Measurements from ENCODE around the gene RAPGEF5. TPM values are rescaled to one million over a fixed set of nuclear protein-coding genes. Genes with fewer than 3 reads are reported as not detected.

Gene RAPGEF5
- total and polyA plus RNA-seq, 10 donors, result 10.2 to 335 (median 184) TPM

DNA sequence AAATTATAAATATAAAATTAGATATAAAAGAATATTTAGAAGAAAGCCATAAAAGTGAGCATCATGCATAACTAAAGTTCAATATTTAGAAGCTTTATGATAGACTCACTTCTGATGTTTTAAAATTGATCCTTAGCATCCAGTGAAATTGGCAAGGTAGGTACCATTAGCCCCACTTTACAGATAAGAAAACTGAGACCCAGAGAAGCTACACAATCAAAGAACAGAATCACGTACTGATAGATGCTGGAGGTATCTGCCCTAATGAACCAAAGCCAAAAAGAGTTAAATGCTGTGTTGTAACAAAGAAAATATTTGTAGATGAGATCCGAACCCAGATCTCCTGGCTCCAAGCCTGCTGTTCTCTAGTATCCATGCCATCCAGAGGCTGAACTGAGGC, 42.6 kb upstream of the RAPGEF5 start:
- WGBS, 5 donors, result 81 to 99% (median 87%) methylated on average over 2 of the region's 2 CpGs
- Histone ChIP-seq H3K4me1 (peaks cover 0 to 15% (median 0%) of the 10 kb centered on the region in 6 donors), H3K36me3 (no peaks in the 10 kb centered on the region), H3K9me3 (no peaks in the 10 kb centered on the region), H3K27me3 (replicated peaks in 1 of 7) (no peaks in the 10 kb centered on the region), H3K4me3 (no peak overlapping the region), H3K27ac (no peak overlapping the region)
- no peak for TF ChIP-seq POLR2A (IDR thresholded peaks at IDR 0.05)
- TF ChIP-seq, protein P1, sequence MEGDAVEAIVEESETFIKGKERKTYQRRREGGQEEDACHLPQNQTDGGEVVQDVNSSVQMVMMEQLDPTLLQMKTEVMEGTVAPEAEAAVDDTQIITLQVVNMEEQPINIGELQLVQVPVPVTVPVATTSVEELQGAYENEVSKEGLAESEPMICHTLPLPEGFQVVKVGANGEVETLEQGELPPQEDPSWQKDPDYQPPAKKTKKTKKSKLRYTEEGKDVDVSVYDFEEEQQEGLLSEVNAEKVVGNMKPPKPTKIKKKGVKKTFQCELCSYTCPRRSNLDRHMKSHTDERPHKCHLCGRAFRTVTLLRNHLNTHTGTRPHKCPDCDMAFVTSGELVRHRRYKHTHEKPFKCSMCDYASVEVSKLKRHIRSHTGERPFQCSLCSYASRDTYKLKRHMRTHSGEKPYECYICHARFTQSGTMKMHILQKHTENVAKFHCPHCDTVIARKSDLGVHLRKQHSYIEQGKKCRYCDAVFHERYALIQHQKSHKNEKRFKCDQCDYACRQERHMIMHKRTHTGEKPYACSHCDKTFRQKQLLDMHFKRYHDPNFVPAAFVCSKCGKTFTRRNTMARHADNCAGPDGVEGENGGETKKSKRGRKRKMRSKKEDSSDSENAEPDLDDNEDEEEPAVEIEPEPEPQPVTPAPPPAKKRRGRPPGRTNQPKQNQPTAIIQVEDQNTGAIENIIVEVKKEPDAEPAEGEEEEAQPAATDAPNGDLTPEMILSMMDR (IDR thresholded peaks at IDR 0.05 in 8 of 11, conservative IDR thresholded peaks at IDR 0.05 in 3 of 11), result no peak
- TF ChIP-seq POLR2AphosphoS5 (IDR thresholded peaks at IDR 0.05), result no peak
- intact Hi-C loops (cut with DNase I; ENCODE audit: low total_unique reads), result no loop called here
- DNase-seq, result no peak

DNA sequence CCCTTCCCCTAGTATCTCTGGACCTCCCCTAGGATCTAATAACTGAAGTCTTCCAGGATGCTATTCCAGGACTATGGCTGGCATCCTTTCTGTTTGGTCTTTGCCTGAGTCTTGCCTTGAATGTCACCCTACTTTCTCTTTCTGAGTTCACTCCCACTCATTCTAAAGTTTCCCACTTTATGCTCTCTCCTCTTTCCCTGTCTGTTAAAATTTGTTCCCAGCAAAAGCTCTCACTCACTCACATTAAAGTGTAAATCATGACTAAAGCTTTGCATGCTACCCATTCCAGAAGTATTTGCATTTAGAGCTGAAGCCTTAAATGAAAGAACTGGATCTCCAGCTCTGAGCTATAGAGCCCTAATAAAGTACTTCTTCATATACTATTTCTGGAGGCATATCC, 42.1 kb upstream of the RAPGEF5 start:
- H3K27me3 ChIP-seq (replicated peaks in 1 of 7), result no peaks in the 10 kb centered on the region
- intact Hi-C loops (cut with DNase I; ENCODE audit: low total_unique reads), result no loop called here
- H3K9me3 ChIP-seq, result no peaks in the 10 kb centered on the region
- TF ChIP-seq POLR2AphosphoS5 (IDR thresholded peaks at IDR 0.05) (no peak), POLR2A (IDR thresholded peaks at IDR 0.05) (no peak)
- TF ChIP-seq, protein P1 (IDR thresholded peaks at IDR 0.05 in 8 of 11, conservative IDR thresholded peaks at IDR 0.05 in 3 of 11), result no peak
- DNase-seq, result no peak
- H3K36me3 ChIP-seq, result no peaks in the 10 kb centered on the region
- H3K4me1 ChIP-seq, result peaks cover 0 to 15% (median 0%) of the 10 kb centered on the region in 6 donors
- no peak overlapping the region for H3K4me3 ChIP-seq
- H3K27ac ChIP-seq, result no peak overlapping the region

DNA sequence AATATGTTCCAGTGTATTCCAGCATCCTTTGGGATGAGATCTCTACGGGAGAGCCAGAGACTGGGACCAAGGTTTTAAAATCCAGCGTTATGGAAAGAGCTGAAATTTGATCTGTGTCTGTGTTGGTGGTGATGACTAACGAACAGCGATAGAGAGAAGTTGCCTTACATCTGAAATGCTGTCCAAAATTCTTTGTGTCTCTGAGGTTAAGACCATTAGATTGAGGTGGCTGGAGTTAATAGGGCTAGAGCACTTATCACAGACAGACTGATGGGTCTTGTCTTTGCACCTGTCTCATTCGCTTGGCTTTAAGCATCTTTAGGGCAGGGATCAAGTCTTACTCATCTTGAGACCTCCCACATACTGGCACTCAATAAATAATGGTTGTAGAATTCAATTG, 41.0 kb upstream of the RAPGEF5 start:
- Histone ChIP-seq H3K27me3 (replicated peaks in 1 of 7) (no peaks in the 10 kb centered on the region), H3K4me1 (peaks cover 0 to 11% (median 0%) of the 10 kb centered on the region in 6 donors), H3K4me3 (no peak overlapping the region), H3K27ac (no peak overlapping the region), H3K36me3 (no peaks in the 10 kb centered on the region), H3K9me3 (no peaks in the 10 kb centered on the region)
- intact Hi-C loops (cut with DNase I; ENCODE audit: low total_unique reads), result no loop called here
- 69 to 80% (median 75%) methylated on average over 5 of the region's 5 CpGs for WGBS, 5 donors
- TF ChIP-seq POLR2A (IDR thresholded peaks at IDR 0.05), result no peak
- TF ChIP-seq, protein P1 (IDR thresholded peaks at IDR 0.05 in 8 of 11, conservative IDR thresholded peaks at IDR 0.05 in 3 of 11), result no peak
- no peak for TF ChIP-seq POLR2AphosphoS5 (IDR thresholded peaks at IDR 0.05)
- DNase-seq, result no peak

DNA sequence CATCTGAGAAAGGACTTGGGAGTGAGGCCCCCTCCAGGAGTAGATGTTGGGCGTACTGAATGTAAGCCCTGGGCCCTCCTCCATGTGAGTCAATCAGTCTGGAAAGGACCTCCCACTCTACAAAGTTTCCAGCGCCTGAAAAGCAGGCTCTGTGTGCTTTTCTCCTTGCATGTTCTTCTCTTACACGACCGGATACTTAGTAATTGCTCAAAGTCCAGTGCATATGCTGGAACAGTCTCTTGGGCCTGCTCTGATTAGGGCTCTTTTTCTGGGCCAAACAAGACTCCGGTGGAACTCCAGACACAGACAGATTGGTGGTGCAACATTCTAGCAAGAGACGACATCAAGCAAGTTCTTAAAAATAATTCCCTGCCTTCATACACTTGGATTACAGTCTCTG, 38.3 kb upstream of the RAPGEF5 start:
- H3K27me3 ChIP-seq (replicated peaks in 1 of 7), result no peaks in the 10 kb centered on the region
- WGBS, 5 donors, result 73 to 86% (median 76%) methylated on average over 5 to 6 of the region's 6 CpGs
- no peak for TF ChIP-seq POLR2A (IDR thresholded peaks at IDR 0.05)
- TF ChIP-seq, protein P1 (IDR thresholded peaks at IDR 0.05 in 8 of 11, conservative IDR thresholded peaks at IDR 0.05 in 3 of 11), result no peak
- TF ChIP-seq POLR2AphosphoS5 (IDR thresholded peaks at IDR 0.05), result no peak
- intact Hi-C loops (cut with DNase I; ENCODE audit: low total_unique reads), result no loop called here
- DNase-seq, result no peak
- no peaks in the 10 kb centered on the region for H3K9me3 ChIP-seq
- H3K27ac ChIP-seq, result no peak overlapping the region
- no peaks in the 10 kb centered on the region for H3K4me1 ChIP-seq
- H3K4me3 ChIP-seq, result no peak overlapping the region
- H3K36me3 ChIP-seq, result no peaks in the 10 kb centered on the region
